Neural cell (in vitro differentiated cells): ENCODE data around the gene TSEN54. TPM values are rescaled to one million over a fixed set of nuclear protein-coding genes. Genes with fewer than 3 reads are reported as not detected.

Source experiments
- H2AFZ ChIP-seq: fragments of 200-600, 300-800 bp; sonication (generic), shearing (Covaris generic); 2 replicates; pipeline ENCODE4 v1.6.0; 2014; ENCODE audit warnings: low read depth, mild to moderate bottlenecking, antibody characterized with exemption, low read length, moderate library complexity
- H3F3A ChIP-seq: fragments of 200-600 bp; shearing (Covaris generic); 2 replicates; pipeline ENCODE4 v1.6.1; 2016; ENCODE audit warnings: mild to moderate bottlenecking, moderate library complexity, mixed read lengths, antibody characterized with exemption, low read length; ENCODE audit not compliant: insufficient read depth, poor library complexity, severe bottlenecking
- H3K27ac ChIP-seq: fragments of 200-600, 300-800 bp; sonication (generic), shearing (Covaris generic); 2 replicates; pipeline ENCODE4 v1.5.1; 2014; ENCODE audit warnings: mild to moderate bottlenecking, low read length, moderate library complexity
- H3K27me3 ChIP-seq: fragments of 300-800, 200-600 bp; sonication (generic), shearing (Covaris generic); 2 replicates; pipeline ENCODE4 v1.6.0; 2014; ENCODE audit warnings: mild to moderate bottlenecking, low read depth, low read length, moderate library complexity; ENCODE audit not compliant: insufficient read depth
- H3K36me3 ChIP-seq: fragments of 300-800, 200-600 bp; sonication (generic), shearing (Covaris generic); 2 replicates; pipeline ENCODE4 v1.5.1; 2014; ENCODE audit warnings: mild to moderate bottlenecking, antibody characterized with exemption, low read length, moderate library complexity; ENCODE audit not compliant: insufficient read depth
- H3K4me2 ChIP-seq: fragments of 300-800, 200-600 bp; sonication (generic), shearing (Covaris generic); 2 replicates; pipeline ENCODE4 v1.6.0; 2014; ENCODE audit warnings: mild to moderate bottlenecking, low read length
- H3K4me3 ChIP-seq: fragments of 300-800, 200-600 bp; sonication (generic), shearing (Covaris generic); 2 replicates; pipeline ENCODE4 v1.5.1; 2014; ENCODE audit warnings: mild to moderate bottlenecking, low read length, moderate library complexity
- H3K79me2 ChIP-seq: fragments of 200-600 bp; shearing (Covaris generic); replicated peaks from 2 replicates; pipeline ENCODE4 v1.6.0; 2014; ENCODE audit warnings: mild to moderate bottlenecking, low read length, moderate library complexity; ENCODE audit not compliant: insufficient read depth
- H3K9ac ChIP-seq: fragments of 300-800, 200-600 bp; sonication (generic), shearing (Covaris generic); 2 replicates; pipeline ENCODE4 v1.6.1; 2016; ENCODE audit warnings: mild to moderate bottlenecking, low read length, mixed read lengths
- H3K9me2 ChIP-seq: fragments of 200-600 bp; shearing (Covaris generic); 2 replicates; pipeline ENCODE4 v1.6.1; 2016; ENCODE audit warnings: mild to moderate bottlenecking, low read length, mixed read lengths; ENCODE audit not compliant: insufficient read depth
- H3K9me3 ChIP-seq: fragments of 200-600, 300-800 bp; sonication (generic), shearing (Covaris generic); 2 replicates; pipeline ENCODE4 v1.6.1; 2016; ENCODE audit warnings: mild to moderate bottlenecking, mixed run types, low read length, moderate library complexity, mixed read lengths
- H4K20me1 ChIP-seq: fragments of 200-600 bp; shearing (Covaris generic); 2 replicates; pipeline ENCODE4 v1.6.1; 2016; ENCODE audit warnings: mild to moderate bottlenecking, mixed run types; ENCODE audit not compliant: insufficient read depth
- EP300 ChIP-seq: fragments of 450-650 bp; conservative IDR thresholded peaks from 2 replicates; pipeline ENCODE4 v1.6.1; 2014; ENCODE audit warnings: antibody characterized with exemption, mild to moderate bottlenecking, moderate library complexity; ENCODE audit not compliant: poor library complexity, severe bottlenecking
- EZH2 ChIP-seq: fragments of 200-600, 300-800 bp; shearing (Covaris generic), sonication (generic); IDR thresholded peaks from 2 replicates; pipeline ENCODE4 v1.6.1; 2014; ENCODE audit warnings: antibody characterized with exemption, low read length, borderline replicate concordance, mild to moderate bottlenecking; ENCODE audit not compliant: insufficient read depth, poor library complexity, severe bottlenecking
- MXI1 ChIP-seq: fragments of 450-650 bp; conservative IDR thresholded peaks from 2 replicates; pipeline ENCODE4 v1.6.1; 2014; ENCODE audit warnings: antibody characterized with exemption, mild to moderate bottlenecking; ENCODE audit not compliant: poor library complexity, severe bottlenecking
- POLR2AphosphoS5 ChIP-seq: IDR thresholded peaks from 2 replicates; pipeline ENCODE4 v1.6.1; 2012
- RAD21 ChIP-seq: fragments of 450-650 bp; conservative IDR thresholded peaks from 2 replicates; pipeline ENCODE4 v1.6.1; 2014; ENCODE audit warnings: antibody characterized with exemption, mild to moderate bottlenecking, moderate library complexity
- REST ChIP-seq: IDR thresholded peaks from 2 replicates; pipeline ENCODE4 v1.6.1; 2012; ENCODE audit warnings: borderline replicate concordance
- SMC3 ChIP-seq: fragments of 450-650 bp; conservative IDR thresholded peaks from 2 replicates; pipeline ENCODE4 v1.6.1; 2014; ENCODE audit warnings: antibody characterized with exemption, mild to moderate bottlenecking, moderate library complexity; ENCODE audit not compliant: poor library complexity
- TAF1 ChIP-seq: IDR thresholded peaks from 2 replicates; pipeline ENCODE4 v1.6.1; 2012; ENCODE audit warnings: low read depth
- polyA plus RNA-seq: library from polyadenylated mRNA; depleted of rRNA; stranded (reverse); fragments of >200 nt; gene quantifications from 2 replicates; pipeline ENCODE4 v1.2.3, GENCODE V29; 2014
- TF ChIP-seq, protein P1 (sequence below): fragments of 450-650 bp; IDR thresholded peaks from 2 replicates; pipeline ENCODE4 v1.5.1; 2014; ENCODE audit warnings: antibody characterized with exemption, mild to moderate bottlenecking, moderate library complexity; ENCODE audit not compliant: poor library complexity, severe bottlenecking

Gene TSEN54
- polyA plus RNA-seq, 1 donor from 2014 or later: 32.2 TPM

DNA sequence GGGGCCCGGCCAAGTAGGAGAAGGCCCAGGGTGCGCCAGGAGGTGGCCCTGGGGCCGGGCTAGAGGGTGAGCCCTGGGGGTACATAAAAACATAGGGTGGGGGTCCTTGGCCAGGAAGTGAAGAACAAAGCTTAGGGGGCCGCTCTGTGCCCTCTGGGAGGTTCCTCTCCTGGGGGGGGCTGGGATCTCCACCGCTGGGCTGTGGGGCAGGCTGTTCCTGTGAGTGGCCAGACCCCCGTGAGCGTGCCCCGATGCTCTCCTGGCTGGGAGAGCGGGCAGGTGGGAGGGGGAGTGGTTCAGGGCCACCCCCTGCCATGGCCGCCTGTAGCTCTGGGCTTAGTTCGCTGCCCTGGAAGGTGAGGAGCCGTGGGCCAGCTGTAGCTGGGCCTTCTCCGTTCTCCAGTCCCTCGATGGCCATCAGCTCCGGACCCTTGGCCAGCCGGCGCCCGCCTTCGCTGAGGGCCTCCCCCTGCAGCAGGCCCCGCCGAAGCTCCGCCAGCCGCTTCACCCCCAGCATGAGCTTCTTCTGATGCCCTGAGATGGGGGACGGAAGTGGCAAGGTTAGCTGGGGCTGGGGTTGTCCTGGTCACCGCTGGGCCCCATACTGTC, 13.5 kb upstream of the TSEN54 start:
- Histone ChIP-seq H3K27ac (no peak overlapping the region), H3K36me3 (no peaks in the 10 kb centered on the region), H3K4me2 (no peak overlapping the region), H4K20me1 (no peaks in the 10 kb centered on the region), H3K9me3 (no peaks in the 10 kb centered on the region), H2AFZ (no peak overlapping the region), H3F3A (no peaks in the 10 kb centered on the region), H3K9ac (no peak overlapping the region), H3K9me2 (no peaks in the 10 kb centered on the region), H3K4me3 (no peak overlapping the region), H3K27me3 (no peaks in the 10 kb centered on the region), H3K79me2 (no peaks in the 10 kb centered on the region)
- TF ChIP-seq, protein P1, sequence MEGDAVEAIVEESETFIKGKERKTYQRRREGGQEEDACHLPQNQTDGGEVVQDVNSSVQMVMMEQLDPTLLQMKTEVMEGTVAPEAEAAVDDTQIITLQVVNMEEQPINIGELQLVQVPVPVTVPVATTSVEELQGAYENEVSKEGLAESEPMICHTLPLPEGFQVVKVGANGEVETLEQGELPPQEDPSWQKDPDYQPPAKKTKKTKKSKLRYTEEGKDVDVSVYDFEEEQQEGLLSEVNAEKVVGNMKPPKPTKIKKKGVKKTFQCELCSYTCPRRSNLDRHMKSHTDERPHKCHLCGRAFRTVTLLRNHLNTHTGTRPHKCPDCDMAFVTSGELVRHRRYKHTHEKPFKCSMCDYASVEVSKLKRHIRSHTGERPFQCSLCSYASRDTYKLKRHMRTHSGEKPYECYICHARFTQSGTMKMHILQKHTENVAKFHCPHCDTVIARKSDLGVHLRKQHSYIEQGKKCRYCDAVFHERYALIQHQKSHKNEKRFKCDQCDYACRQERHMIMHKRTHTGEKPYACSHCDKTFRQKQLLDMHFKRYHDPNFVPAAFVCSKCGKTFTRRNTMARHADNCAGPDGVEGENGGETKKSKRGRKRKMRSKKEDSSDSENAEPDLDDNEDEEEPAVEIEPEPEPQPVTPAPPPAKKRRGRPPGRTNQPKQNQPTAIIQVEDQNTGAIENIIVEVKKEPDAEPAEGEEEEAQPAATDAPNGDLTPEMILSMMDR: no peak
- no peak for TF ChIP-seq EZH2
- TF ChIP-seq REST: no peak
- no peak for TF ChIP-seq SMC3
- TF ChIP-seq MXI1: no peak

DNA sequence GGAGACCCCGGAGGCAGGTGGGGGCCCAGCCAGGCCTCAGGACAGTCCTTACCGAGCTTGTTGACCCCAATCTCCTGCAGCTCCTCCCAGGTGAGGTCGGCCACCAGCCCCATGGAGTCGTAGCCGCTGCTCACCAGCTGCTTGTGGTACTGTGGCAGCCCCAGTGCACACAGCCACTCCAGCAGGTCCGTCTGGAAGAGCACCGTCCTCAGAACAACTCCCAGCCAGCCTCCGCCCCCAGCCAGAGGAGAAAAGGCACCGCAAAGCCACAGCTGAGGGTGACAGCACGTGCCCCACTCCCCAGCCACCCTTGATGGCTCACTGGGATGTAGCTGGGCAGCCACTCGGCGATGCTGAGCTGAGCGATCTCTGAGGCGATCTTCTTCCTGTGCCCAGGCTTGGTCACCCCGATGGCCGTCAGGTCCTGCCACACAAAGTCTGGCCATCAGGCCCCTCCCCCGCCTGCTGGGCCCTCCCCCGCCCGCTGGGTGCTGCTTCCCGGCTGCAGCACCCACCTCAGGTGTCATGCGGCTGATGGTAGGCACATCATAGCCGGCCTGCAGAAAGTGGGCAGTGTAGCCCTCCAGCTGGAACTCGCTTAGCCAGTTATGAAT, 12.9 kb upstream of the TSEN54 start:
- no peak overlapping the region for H2AFZ ChIP-seq
- no peaks in the 10 kb centered on the region for H3K9me2 ChIP-seq
- H3K27me3 ChIP-seq: no peaks in the 10 kb centered on the region
- no peak overlapping the region for H3K4me3 ChIP-seq
- H4K20me1 ChIP-seq: no peaks in the 10 kb centered on the region
- TF ChIP-seq TAF1 (no peak), REST (no peak), MXI1 (no peak), EZH2 (no peak), EP300 (no peak), POLR2AphosphoS5 (no peak), SMC3 (no peak), RAD21 (no peak)
- TF ChIP-seq, protein P1: no peak
- H3K79me2 ChIP-seq: no peaks in the 10 kb centered on the region
- H3F3A ChIP-seq: no peaks in the 10 kb centered on the region
- H3K9ac ChIP-seq: no peak overlapping the region
- H3K4me2 ChIP-seq: no peak overlapping the region
- no peak overlapping the region for H3K27ac ChIP-seq
- no peaks in the 10 kb centered on the region for H3K9me3 ChIP-seq
- no peaks in the 10 kb centered on the region for H3K36me3 ChIP-seq
